CD4-positive, CD25-positive, alpha-beta regulatory T cell (primary cell): ENCODE data around the gene PCDH7. TPM values are rescaled to one million over a fixed set of nuclear protein-coding genes. Genes with fewer than 3 reads are reported as not detected.
A peak's percentile ranks its signal among the peaks of the same experiment; 100 is the strongest.

Source experiments
- ATAC-seq, 2 donors: fragments of 150-1000 bp; cut with Tn5 transposase; one replicate each; pipeline ENCODE4 v1.10.0; 2021; ENCODE audit warnings: low read depth in 2 of 2, moderate number of reproducible peaks in 2 of 2, moderate library complexity in 1 of 2
- DNase-seq, 3 donors: peaks; one replicate each; pipeline versions ENCODE4 v3.0.0 to v3.0.0-alpha.2; 2012 to 2022; ENCODE audit warnings: mixed read lengths in 1 of 3
- H3K27ac ChIP-seq: one replicate; pipeline ENCODE4 v1.7.0; 2013; ENCODE audit warnings: mild to moderate bottlenecking, low read length; ENCODE audit not compliant: insufficient read depth, poor library complexity, severe bottlenecking
- H3K27me3 ChIP-seq: one replicate; pipeline ENCODE4 v1.7.0; 2013; ENCODE audit warnings: low read length; ENCODE audit not compliant: control insufficient read depth, insufficient read depth
- H3K36me3 ChIP-seq: one replicate; pipeline ENCODE4 v1.7.0; 2013; ENCODE audit warnings: mild to moderate bottlenecking, low read length, moderate library complexity; ENCODE audit not compliant: control insufficient read depth, insufficient read depth
- H3K4me1 ChIP-seq: 2 replicates; pipeline ENCODE4 v1.7.0; 2013; ENCODE audit warnings: mild to moderate bottlenecking, low read length; ENCODE audit not compliant: insufficient read depth, control insufficient read depth, poor library complexity, severe bottlenecking
- H3K4me3 ChIP-seq: one replicate; pipeline ENCODE4 v1.7.0; 2013; ENCODE audit warnings: low read depth, mild to moderate bottlenecking, low read length, moderate library complexity
- H3K9me3 ChIP-seq, 2 experiments: 1 replicate in 1 of 2; 2 replicates in 1 of 2; pipeline ENCODE4 v1.7.0; 2013; ENCODE audit warnings: low read length in 2 of 2, mild to moderate bottlenecking in 1 of 2, moderate library complexity in 1 of 2; ENCODE audit not compliant: control insufficient read depth in 2 of 2
- H3K27ac Mint-ChIP-seq, 3 donors: one replicate each; pipeline ENCODE4 v1.8.0; 2020 to 2022; ENCODE audit warnings: mild to moderate bottlenecking in 3 of 3, mixed read lengths in 3 of 3, moderate library complexity in 2 of 3
- H3K27me3 Mint-ChIP-seq: one replicate; pipeline ENCODE4 v1.8.0; 2022; ENCODE audit warnings: mild to moderate bottlenecking, mixed read lengths
- H3K36me3 Mint-ChIP-seq: one replicate; pipeline ENCODE4 v1.8.0; 2020; ENCODE audit warnings: mixed read lengths
- H3K4me1 Mint-ChIP-seq, 4 donors: one replicate each; pipeline ENCODE4 v1.8.0; 2020 to 2022; ENCODE audit warnings: mixed read lengths in 4 of 4, mild to moderate bottlenecking in 1 of 4
- H3K4me3 Mint-ChIP-seq, 4 donors: one replicate each; pipeline ENCODE4 v1.8.0; 2020 to 2022; ENCODE audit warnings: mild to moderate bottlenecking in 4 of 4, mixed read lengths in 4 of 4, moderate library complexity in 3 of 4
- H3K9me3 Mint-ChIP-seq, 7 donors: one replicate each; pipeline ENCODE4 v1.8.0; 2020 to 2022; ENCODE audit warnings: mixed read lengths in 7 of 7, mild to moderate bottlenecking in 3 of 7, moderate library complexity in 2 of 7
- polyA plus RNA-seq, 4 donors: library from polyadenylated mRNA; unstranded; fragments of 300-500 nt; fragmentation: Illumina TruSeq; gene quantifications; one replicate each; pipeline ENCODE4 v1.2.3, GENCODE V29; 2021
- total RNA-seq: library from RNA; stranded (reverse); gene quantifications from one replicate; pipeline ENCODE4 v1.2.3, GENCODE V29; 2022

PCDH7 gene
- total and polyA plus RNA-seq, 5 donors from 2014 or later, result not detected

GRCh38 chr4:30718021-30718542, 2.1 kb upstream of the PCDH7 start:
- no peak overlapping the region for H3K27ac Mint-ChIP-seq
- H3K9me3 ChIP-seq, result no peaks in the 10 kb centered on the region
- peaks cover 6% of the 10 kb centered on the region for H3K4me1 ChIP-seq
- H3K4me1 Mint-ChIP-seq, result peaks cover 0 to 24% (median 4%) of the 10 kb centered on the region in 4 donors
- DNase-seq, result no peak
- peaks cover 37% of the 10 kb centered on the region for H3K27me3 Mint-ChIP-seq
- no peak overlapping the region for H3K4me3 ChIP-seq
- H3K27me3 ChIP-seq, result peaks cover 14% of the 10 kb centered on the region
- peaks cover 0 to 6% (median 0%) of the 10 kb centered on the region in 7 donors for H3K9me3 Mint-ChIP-seq
- peak overlapping the region in 2 of 4 donors; percentile 20 to 52 for H3K4me3 Mint-ChIP-seq
- no peak for ATAC-seq
- no peaks in the 10 kb centered on the region for H3K36me3 ChIP-seq
- H3K27ac ChIP-seq, result no peak overlapping the region
- H3K36me3 Mint-ChIP-seq, result no peaks in the 10 kb centered on the region

- H3K4me3 Mint-ChIP-seq, result peak overlapping the region in 3 of 4 donors; percentile 58 to 68 (median 59)
- peaks cover 0 to 12% (median 1%) of the 10 kb centered on the region in 7 donors for H3K9me3 Mint-ChIP-seq
- no peaks in the 10 kb centered on the region for H3K36me3 Mint-ChIP-seq
- H3K27ac Mint-ChIP-seq, result no peak overlapping the region
- DNase-seq (no peak), ATAC-seq (no peak)
- peaks cover 6% of the 10 kb centered on the region for H3K4me1 ChIP-seq
- H3K4me3 ChIP-seq, result no peak overlapping the region
- H3K27me3 ChIP-seq, result peaks cover 14% of the 10 kb centered on the region
- no peaks in the 10 kb centered on the region for H3K9me3 ChIP-seq
- peaks cover 43% of the 10 kb centered on the region for H3K27me3 Mint-ChIP-seq
- no peak overlapping the region for H3K27ac ChIP-seq
- no peaks in the 10 kb centered on the region for H3K36me3 ChIP-seq
- peaks cover 0 to 24% (median 4%) of the 10 kb centered on the region in 4 donors for H3K4me1 Mint-ChIP-seq
These were observed 1.3 kb upstream of the PCDH7 start for GRCh38 chr4:30718641-30719453.

GRCh38 chr4:30719454-30720020, 632 bp upstream of the PCDH7 start:
- Histone ChIP-seq H3K27me3 (peaks cover 14% of the 10 kb centered on the region), H3K27ac (no peak overlapping the region), H3K9me3 (no peaks in the 10 kb centered on the region), H3K36me3 (no peaks in the 10 kb centered on the region), H3K4me3 (no peak overlapping the region), H3K4me1 (peaks cover 6% of the 10 kb centered on the region)
- ATAC-seq (no peak), DNase-seq (no peak)
- peaks cover 48% of the 10 kb centered on the region for H3K27me3 Mint-ChIP-seq
- peaks cover 0 to 24% (median 4%) of the 10 kb centered on the region in 4 donors for H3K4me1 Mint-ChIP-seq
- no peaks in the 10 kb centered on the region for H3K36me3 Mint-ChIP-seq
- H3K27ac Mint-ChIP-seq, result no peak overlapping the region
- peaks cover 0 to 12% (median 1%) of the 10 kb centered on the region in 7 donors for H3K9me3 Mint-ChIP-seq
- H3K4me3 Mint-ChIP-seq, result peak overlapping the region in 1 of 4 donors; percentile 59

GRCh38 chr4:30720661-30721184, 554 bp downstream of the PCDH7 start:
- H3K4me3 Mint-ChIP-seq, result peak overlapping the region; percentile 8 to 68 (median 42)
- Histone ChIP-seq H3K9me3 (no peaks in the 10 kb centered on the region), H3K36me3 (no peaks in the 10 kb centered on the region), H3K4me1 (peaks cover 6% of the 10 kb centered on the region), H3K27me3 (peaks cover 14% of the 10 kb centered on the region), H3K4me3 (no peak overlapping the region), H3K27ac (no peak overlapping the region)
- H3K27me3 Mint-ChIP-seq, result peaks cover 47% of the 10 kb centered on the region
- ATAC-seq (no peak), DNase-seq (no peak)
- H3K9me3 Mint-ChIP-seq, result peaks cover 0 to 12% (median 1%) of the 10 kb centered on the region in 7 donors
- H3K36me3 Mint-ChIP-seq, result no peaks in the 10 kb centered on the region
- peaks cover 0 to 24% (median 4%) of the 10 kb centered on the region in 4 donors for H3K4me1 Mint-ChIP-seq
- no peak overlapping the region for H3K27ac Mint-ChIP-seq

- peaks cover 14% of the 10 kb centered on the region for H3K27me3 ChIP-seq
- Mint-ChIP-seq H3K36me3 (no peaks in the 10 kb centered on the region), H3K9me3 (peaks cover 0 to 10% (median 1%) of the 10 kb centered on the region in 7 donors), H3K4me1 (peaks cover 0 to 18% (median 3%) of the 10 kb centered on the region in 4 donors), H3K27ac (no peak overlapping the region), H3K4me3 (peak overlapping the region in 2 of 4 donors; percentile 48 to 68), H3K27me3 (peaks cover 40% of the 10 kb centered on the region)
- H3K36me3 ChIP-seq, result no peaks in the 10 kb centered on the region
- no peaks in the 10 kb centered on the region for H3K9me3 ChIP-seq
- no peak overlapping the region for H3K4me3 ChIP-seq
- H3K4me1 ChIP-seq, result peaks cover 6% of the 10 kb centered on the region
- H3K27ac ChIP-seq, result no peak overlapping the region
- ATAC-seq (no peak), DNase-seq (no peak)
These were observed 1.3 kb downstream of the PCDH7 start for GRCh38 chr4:30721185-30722091.

GRCh38 chr4:30722092-30722358, 1.9 kb downstream of the PCDH7 start:
- Mint-ChIP-seq H3K9me3 (peaks cover 0 to 10% (median 1%) of the 10 kb centered on the region in 7 donors), H3K27ac (no peak overlapping the region), H3K27me3 (peaks cover 37% of the 10 kb centered on the region), H3K36me3 (no peaks in the 10 kb centered on the region), H3K4me3 (no peak overlapping the region), H3K4me1 (peaks cover 0 to 18% (median 3%) of the 10 kb centered on the region in 4 donors)
- Histone ChIP-seq H3K4me1 (peaks cover 5% of the 10 kb centered on the region), H3K27ac (no peak overlapping the region), H3K27me3 (peaks cover 14% of the 10 kb centered on the region), H3K4me3 (no peak overlapping the region), H3K9me3 (no peaks in the 10 kb centered on the region), H3K36me3 (no peaks in the 10 kb centered on the region)
- DNase-seq (no peak), ATAC-seq (no peak)
